Aorta (tissue), 5 donors: ENCODE data around the gene BTBD16. TPM values are rescaled to one million over a fixed set of nuclear protein-coding genes. Genes with fewer than 3 reads are reported as not detected.

Experiments used
- ATAC-seq: fragments of 200-7000 bp; cut with Tn5 transposase; one replicate; pipeline ENCODE4 v1.9.1; 2022; ENCODE audit warnings: moderate library complexity; ENCODE audit not compliant: low FRiP score
- DNase-seq, 2 donors: peaks; one replicate each; pipeline ENCODE4 v3.0.0-alpha.2; 2020
- H3K27ac ChIP-seq, 2 donors: one replicate each; pipeline ENCODE4 v1.5.1; 2013; ENCODE audit warnings: low read length in 2 of 2, mild to moderate bottlenecking in 2 of 2, moderate library complexity in 2 of 2, control low read depth in 1 of 2, inconsistent platforms in 1 of 2, low read depth in 1 of 2
- H3K27me3 ChIP-seq, 2 donors: one replicate each; pipeline ENCODE4 v1.6.1; 2013; ENCODE audit warnings: control low read depth in 1 of 2, low read length in 1 of 2, mild to moderate bottlenecking in 1 of 2, moderate library complexity in 1 of 2; ENCODE audit not compliant: insufficient read depth in 2 of 2, control insufficient read depth in 1 of 2
- H3K36me3 ChIP-seq, 2 donors: one replicate each; pipeline ENCODE4 v1.6.1; 2013; ENCODE audit warnings: control low read depth in 1 of 2, low read length in 1 of 2, mild to moderate bottlenecking in 1 of 2; ENCODE audit not compliant: insufficient read depth in 2 of 2, control insufficient read depth in 1 of 2
- H3K4me1 ChIP-seq, 2 donors: one replicate each; pipeline ENCODE4 v1.6.1; 2013; ENCODE audit warnings: low read length in 2 of 2, control low read depth in 1 of 2, mild to moderate bottlenecking in 1 of 2, moderate library complexity in 1 of 2; ENCODE audit not compliant: insufficient read depth in 2 of 2, control insufficient read depth in 1 of 2
- H3K4me3 ChIP-seq, 2 donors: one replicate each; pipeline ENCODE4 v1.5.1; 2013; ENCODE audit warnings: low read length in 2 of 2, control low read depth in 1 of 2, mild to moderate bottlenecking in 1 of 2
- H3K9me3 ChIP-seq: one replicate; pipeline ENCODE4 v1.6.1; 2013; ENCODE audit warnings: mild to moderate bottlenecking, low read length; ENCODE audit not compliant: control insufficient read depth
- WGBS, 2 donors: extraction: QIAGEN DNeasy Blood & Tissue Kit; methylation state at CpG; one replicate each; pipeline ENCODE4 v1.1.7; 2013; 5-methylcytosine and 5-hydroxymethylcytosine counted together
- intact Hi-C, 2 donors: fragments of 100-400 bp; cut with DNase I; formaldehyde crosslinking; loops; one replicate each; pipeline versions ENCODE4 v1.14.2 to v1.15.0; 2022
- polyA plus RNA-seq, 2 donors: library from polyadenylated mRNA; stranded (reverse); fragments of 200-250 nt; gene quantifications; one replicate each; pipeline ENCODE4 v1.2.3, GENCODE V29; 2013
- total RNA-seq, 2 donors: library from RNA; stranded (reverse); fragmentation: NEBNext Ultra II Directional; extraction: Animal tissue kit (Norgen Biotek cat#: 25700); gene quantifications; one replicate each; pipeline ENCODE4 v1.2.1, GENCODE V29; 2021
- donor health status: healthy with polysubstance abuse.
- donor health status: Bipolar disorder and iron deficiency.
- donor health status: DM: no; HTN: no; CAD: no.
- donor health status: DM: no; HTN: no; CAD: no.
- donor health status: DM: yes; HTN: yes; CAD: no.

The BTBD16 gene
- total and polyA plus RNA-seq, 4 donors: 1.2 to 2.4 (median 2.3) TPM; not detected in 1

GRCh38 chr10:122292376-122292775 lies 21.3 kb downstream of the BTBD16 start:
- DNase-seq: no peak
- WGBS, 2 donors: 87 to 91% methylated on average over 3 of the region's 3 CpGs
- H3K4me3 ChIP-seq: no peak overlapping the region
- intact Hi-C loops: loop anchor here (5.0 to 10.0 kb wide), 2 partner anchors 275 to 412 kb away; no protein-coding TSS in a partner anchor
- H3K9me3 ChIP-seq: no peaks in the 10 kb centered on the region
- no peaks in the 10 kb centered on the region for H3K36me3 ChIP-seq
- peaks cover 0 to 2% of the 10 kb centered on the region in 2 donors for H3K4me1 ChIP-seq
- ATAC-seq: no peak
- no peaks in the 10 kb centered on the region for H3K27me3 ChIP-seq
- H3K27ac ChIP-seq: no peak overlapping the region

- Histone ChIP-seq H3K36me3 (no peaks in the 10 kb centered on the region), H3K4me3 (no peak overlapping the region), H3K27ac (no peak overlapping the region), H3K9me3 (no peaks in the 10 kb centered on the region), H3K4me1 (no peaks in the 10 kb centered on the region), H3K27me3 (no peaks in the 10 kb centered on the region)
- intact Hi-C loops: loop anchor here (5.0 to 10.0 kb wide), 2 partner anchors 274 to 411 kb away; no protein-coding TSS in a partner anchor
- WGBS, 2 donors: 86 to 91% methylated on average over 10 of the region's 10 CpGs
- ATAC-seq: no peak
- DNase-seq: no peak
Measured at GRCh38 chr10:122293156-122293960, 22.3 kb downstream of the BTBD16 start.

DNA sequence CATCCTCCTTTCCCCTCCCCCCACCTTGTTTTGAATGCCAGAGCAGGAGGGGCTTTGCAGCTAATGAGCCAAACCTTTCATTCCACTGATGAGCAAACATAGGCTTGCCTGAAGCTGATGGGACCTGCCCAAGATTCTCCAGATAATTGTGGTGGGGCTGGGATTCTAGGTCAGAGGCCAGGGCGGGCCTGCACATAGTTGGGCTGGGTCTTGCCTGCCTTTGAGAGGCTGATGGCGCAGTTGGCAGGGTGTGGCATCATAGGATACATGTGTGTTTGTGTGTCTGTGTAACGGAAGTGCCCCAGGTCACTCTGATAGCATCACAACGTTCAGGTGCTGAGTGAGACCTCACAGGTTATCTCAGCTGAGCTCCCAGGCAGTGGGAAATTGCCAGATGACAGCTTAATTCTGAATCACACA lies 22.9 kb downstream of the BTBD16 start:
- ATAC-seq: no peak
- Histone ChIP-seq H3K9me3 (no peaks in the 10 kb centered on the region), H3K36me3 (no peaks in the 10 kb centered on the region), H3K4me1 (no peaks in the 10 kb centered on the region), H3K27me3 (no peaks in the 10 kb centered on the region), H3K4me3 (no peak overlapping the region), H3K27ac (no peak overlapping the region)
- intact Hi-C loops: loop anchor here (5.0 to 10.0 kb wide), 2 partner anchors 273 to 411 kb away; no protein-coding TSS in a partner anchor
- 87 to 90% methylated on average over 4 of the region's 4 CpGs for WGBS, 2 donors
- DNase-seq: no peak

DNA sequence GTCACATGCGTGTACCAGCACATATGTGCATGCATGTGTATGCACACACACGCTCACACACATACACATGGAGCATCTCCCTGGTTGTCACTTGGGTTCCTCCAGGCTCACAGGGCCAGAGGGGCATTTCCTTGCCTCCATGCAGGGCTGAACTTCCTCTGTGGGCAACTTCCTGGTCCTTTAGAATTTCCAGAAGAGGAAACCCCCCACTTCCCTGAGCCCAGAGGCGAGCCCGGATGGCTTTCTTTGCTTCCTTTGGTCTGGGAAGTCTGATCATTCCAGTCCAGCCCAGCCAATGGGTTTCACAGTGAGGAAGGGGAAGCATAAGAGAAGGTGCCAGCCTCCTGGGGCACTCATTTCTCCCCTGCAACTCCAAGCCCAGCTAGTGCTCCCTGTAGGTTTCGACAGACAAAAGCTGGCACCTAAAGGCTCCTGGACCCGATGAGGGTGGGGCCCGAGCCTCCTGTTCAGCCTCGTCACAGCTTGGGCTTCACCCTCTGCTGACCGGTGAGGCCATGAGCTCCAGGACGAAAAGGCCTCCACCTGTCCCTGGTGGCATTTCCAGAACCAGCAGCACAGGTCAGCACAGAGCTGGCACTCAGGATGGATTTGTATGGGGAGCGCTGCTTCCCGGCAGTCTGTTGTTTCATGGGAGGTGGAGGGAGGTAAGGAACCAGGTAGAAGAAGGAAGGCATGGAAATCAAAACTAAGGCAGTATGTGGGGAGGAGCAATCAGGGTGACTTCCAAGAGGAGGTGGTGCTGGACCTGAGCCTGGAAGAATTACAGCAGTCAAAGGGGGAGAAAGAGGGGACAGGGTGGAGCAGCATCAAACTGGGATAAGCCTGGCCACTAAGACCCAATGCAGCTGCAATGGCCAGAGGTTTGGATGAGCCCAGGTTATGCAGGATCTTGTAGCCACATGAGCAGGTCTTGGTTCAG lies 23.7 kb downstream of the BTBD16 start:
- H3K9me3 ChIP-seq: no peaks in the 10 kb centered on the region
- H3K36me3 ChIP-seq: no peaks in the 10 kb centered on the region
- H3K4me1 ChIP-seq: no peaks in the 10 kb centered on the region
- DNase-seq (no peak), ATAC-seq (no peak)
- H3K4me3 ChIP-seq: no peak overlapping the region
- 90 to 93% methylated on average over 12 of the region's 12 CpGs for WGBS, 2 donors
- intact Hi-C loops: loop anchor here (5.0 to 10.0 kb wide), 3 partner anchors 48 to 410 kb away; no protein-coding TSS in a partner anchor
- H3K27ac ChIP-seq: no peak overlapping the region
- H3K27me3 ChIP-seq: no peaks in the 10 kb centered on the region

GRCh38 chr10:122295451-122295809 lies 24.3 kb downstream of the BTBD16 start:
- DNase-seq (no peak), ATAC-seq (no peak)
- 88 to 90% methylated on average over 4 of the region's 4 CpGs for WGBS, 2 donors
- Histone ChIP-seq H3K27me3 (no peaks in the 10 kb centered on the region), H3K27ac (no peak overlapping the region), H3K36me3 (no peaks in the 10 kb centered on the region), H3K4me1 (no peaks in the 10 kb centered on the region), H3K4me3 (no peak overlapping the region), H3K9me3 (no peaks in the 10 kb centered on the region)
- intact Hi-C loops: loop anchor here (5.0 to 10.0 kb wide), 3 partner anchors 47 to 409 kb away; no protein-coding TSS in a partner anchor

DNA sequence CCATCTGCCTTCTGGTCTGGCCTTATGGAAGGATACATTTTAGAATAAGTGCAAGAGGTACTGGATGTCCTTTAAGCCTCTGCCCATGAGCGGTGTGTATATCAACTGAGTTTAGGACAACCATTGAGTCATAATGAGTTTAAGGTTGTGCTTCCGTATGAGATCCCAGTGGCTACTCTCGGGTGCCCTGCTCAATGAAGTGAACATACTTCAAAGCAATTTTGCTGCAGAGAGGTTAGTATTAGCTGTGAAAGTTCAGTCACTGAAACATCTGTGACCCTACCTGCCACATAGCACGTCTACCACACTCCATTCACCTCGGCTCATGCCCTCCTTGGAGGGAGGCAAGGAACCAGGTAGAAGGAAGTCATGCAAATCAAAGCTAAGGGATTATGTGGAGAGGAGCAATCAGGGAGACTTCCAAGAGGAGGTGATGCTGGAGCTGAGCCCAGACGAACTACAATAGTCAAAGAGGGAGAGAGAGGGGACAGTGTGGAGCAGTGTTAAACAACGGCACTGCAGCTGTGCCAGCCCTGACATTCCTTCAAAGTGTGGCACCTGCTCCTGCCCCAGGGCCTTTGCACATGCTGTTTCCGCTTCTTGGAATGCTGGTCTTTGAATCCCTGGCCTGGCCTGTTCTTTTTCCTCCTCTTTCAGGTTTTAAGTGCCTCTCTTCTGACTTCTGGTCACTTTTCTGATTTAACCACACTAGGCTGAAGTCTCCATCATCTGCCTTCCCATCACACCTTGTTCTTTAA lies 25.4 kb downstream of the BTBD16 start:
- WGBS, 2 donors: 91 to 92% methylated on average over 7 to 8 of the region's 8 CpGs
- Histone ChIP-seq H3K4me1 (no peaks in the 10 kb centered on the region), H3K9me3 (no peaks in the 10 kb centered on the region), H3K36me3 (no peaks in the 10 kb centered on the region), H3K4me3 (no peak overlapping the region), H3K27ac (no peak overlapping the region), H3K27me3 (no peaks in the 10 kb centered on the region)
- DNase-seq (no peak), ATAC-seq (no peak)
- intact Hi-C loops: loop anchor here (5.0 to 10.0 kb wide), 3 partner anchors 46 to 408 kb away; no protein-coding TSS in a partner anchor

GRCh38 chr10:122297583-122297982 lies 26.5 kb downstream of the BTBD16 start:
- DNase-seq: no peak
- WGBS, 2 donors: 50 to 56% methylated on average over 8 of the region's 8 CpGs
- no peaks in the 10 kb centered on the region for H3K36me3 ChIP-seq
- intact Hi-C loops: loop anchor here (5.0 to 10.0 kb wide), 3 partner anchors 45 to 407 kb away; no protein-coding TSS in a partner anchor
- H3K9me3 ChIP-seq: no peaks in the 10 kb centered on the region
- H3K4me1 ChIP-seq: no peaks in the 10 kb centered on the region
- no peak overlapping the region for H3K4me3 ChIP-seq
- ATAC-seq: no peak
- H3K27ac ChIP-seq: no peak overlapping the region
- H3K27me3 ChIP-seq: no peaks in the 10 kb centered on the region

DNA sequence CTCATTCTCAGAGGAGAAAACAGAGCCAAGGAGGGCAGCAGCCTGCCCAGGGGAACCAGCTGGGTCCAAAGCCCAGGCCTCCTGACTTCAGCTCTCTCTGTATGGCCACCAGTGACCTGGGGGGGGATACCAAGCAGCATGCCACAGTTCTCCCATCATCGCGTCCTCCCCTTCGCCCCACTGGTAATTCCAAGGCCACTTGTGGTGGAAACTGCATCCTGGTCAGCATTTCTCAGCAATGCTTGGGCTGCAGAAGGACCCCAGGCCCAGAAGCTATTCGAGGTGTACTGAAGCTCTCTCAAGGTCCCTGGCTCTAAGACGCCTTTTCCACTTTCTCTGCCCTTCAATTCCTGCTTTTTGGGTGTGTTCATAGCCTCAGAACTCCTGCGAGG lies 27.1 kb downstream of the BTBD16 start:
- no peak for DNase-seq
- WGBS, 2 donors: 84 to 87% methylated on average over 6 of the region's 6 CpGs

More for the DNA sequence above, 27.1 kb downstream of the BTBD16 start:
- Histone ChIP-seq H3K27me3 (no peaks in the 10 kb centered on the region), H3K27ac (no peak overlapping the region), H3K4me1 (no peaks in the 10 kb centered on the region), H3K9me3 (no peaks in the 10 kb centered on the region), H3K4me3 (no peak overlapping the region), H3K36me3 (no peaks in the 10 kb centered on the region)
- no peak for ATAC-seq
- intact Hi-C loops: loop anchor here (2.0 to 10.0 kb wide), 5 partner anchors 44 to 407 kb away; no protein-coding TSS in a partner anchor
